Measurements from ENCODE around the gene ITIH1. TPM values are rescaled to one million over a fixed set of nuclear protein-coding genes. Genes with fewer than 3 reads are reported as not detected.
A peak's percentile ranks its signal among the peaks of the same experiment; 100 is the strongest.

The ITIH1 gene
- polyA plus RNA-seq, 1 donor from 2014 or later = not detected

GRCh38 chr3:52830535-52831258 is 53.3 kb downstream of the ITIH1 start, which contains the start of gene ITIH4:
Gene ITIH4, minus strand, starts transcription at chr3:52830672. Its CDS starts 30 bp downstream, at chr3:52830642.
- Mint-ChIP-seq H3K27me3 (no peaks in the 10 kb centered on the region), H3K36me3 (peaks cover 4% of the 10 kb centered on the region), H3K4me3 (no peak within 1 kb of the TSS), H3K27ac (no peak within 1 kb of the TSS), H3K4me1 (no peaks in the 10 kb centered on the region), H3K9me3 (no peaks in the 10 kb centered on the region)

- peaks cover 0 to under 1% (median 0%) of the 10 kb centered on the region in 3 donors for H3K4me1 Mint-ChIP-seq
- H3K27me3 Mint-ChIP-seq = no peaks in the 10 kb centered on the region
- no peak overlapping the region for H3K4me3 Mint-ChIP-seq
- H3K27ac Mint-ChIP-seq = peak overlapping the region in 1 of 3 donors; percentile 76
- H3K9me3 Mint-ChIP-seq = no peaks in the 10 kb centered on the region
- H3K36me3 Mint-ChIP-seq = peaks cover 2% of the 10 kb centered on the region
Observed at GRCh38 chr3:52831500-52832301, 54.3 kb downstream of the ITIH1 start.

GRCh38 chr3:52833202-52833601 is 55.8 kb downstream of the ITIH1 start:
- no peaks in the 10 kb centered on the region for H3K27me3 Mint-ChIP-seq
- H3K36me3 Mint-ChIP-seq = peaks cover 4% of the 10 kb centered on the region
- H3K4me3 Mint-ChIP-seq = no peak overlapping the region
- no peaks in the 10 kb centered on the region for H3K9me3 Mint-ChIP-seq
- peaks cover 0 to 6% (median 4%) of the 10 kb centered on the region in 3 donors for H3K4me1 Mint-ChIP-seq
- H3K27ac Mint-ChIP-seq = no peak overlapping the region

- Mint-ChIP-seq H3K36me3 (peaks cover 6% of the 10 kb centered on the region), H3K4me1 (peaks cover 0 to 6% (median 4%) of the 10 kb centered on the region in 3 donors), H3K27ac (no peak within 1 kb of the TSS), H3K4me3 (no peak within 1 kb of the TSS), H3K9me3 (no peaks in the 10 kb centered on the region), H3K27me3 (no peaks in the 10 kb centered on the region)
Observed at GRCh38 chr3:52834871-52835501, 57.6 kb downstream of the ITIH1 start, which contains the start of gene MUSTN1. Gene MUSTN1, minus strand, starts transcription at chr3:52835019. Its CDS starts 71 bp downstream, at chr3:52834948.

- no peaks in the 10 kb centered on the region for H3K9me3 Mint-ChIP-seq
- H3K4me1 Mint-ChIP-seq = peaks cover 0 to 6% (median 4%) of the 10 kb centered on the region in 3 donors
- H3K27ac Mint-ChIP-seq = no peak overlapping the region
- no peak overlapping the region for H3K4me3 Mint-ChIP-seq
- peaks cover 6% of the 10 kb centered on the region for H3K36me3 Mint-ChIP-seq
- no peaks in the 10 kb centered on the region for H3K27me3 Mint-ChIP-seq
Observed at GRCh38 chr3:52835766-52836470, 58.5 kb downstream of the ITIH1 start.

- H3K4me3 Mint-ChIP-seq = no peak overlapping the region
- H3K4me1 Mint-ChIP-seq = peaks cover 0 to 6% (median 4%) of the 10 kb centered on the region in 3 donors
- H3K36me3 Mint-ChIP-seq = peaks cover 6% of the 10 kb centered on the region
- no peaks in the 10 kb centered on the region for H3K27me3 Mint-ChIP-seq
- H3K9me3 Mint-ChIP-seq = no peaks in the 10 kb centered on the region
- H3K27ac Mint-ChIP-seq = no peak overlapping the region
Observed at GRCh38 chr3:52836471-52836845, 59.1 kb downstream of the ITIH1 start.

GRCh38 chr3:52836986-52837385 is 59.6 kb downstream of the ITIH1 start:
- Mint-ChIP-seq H3K27me3 (no peaks in the 10 kb centered on the region), H3K4me1 (peaks cover 0 to 6% (median 4%) of the 10 kb centered on the region in 3 donors), H3K36me3 (peaks cover 6% of the 10 kb centered on the region), H3K4me3 (no peak overlapping the region), H3K27ac (no peak overlapping the region), H3K9me3 (no peaks in the 10 kb centered on the region)

GRCh38 chr3:52838561-52839267 is 61.3 kb downstream of the ITIH1 start:
- H3K27ac Mint-ChIP-seq = peak overlapping the region in 2 of 3 donors; percentile 32 to 53
- peaks cover 6% of the 10 kb centered on the region for H3K36me3 Mint-ChIP-seq
- no peaks in the 10 kb centered on the region for H3K9me3 Mint-ChIP-seq
- H3K4me3 Mint-ChIP-seq = no peak overlapping the region
- peaks cover 0 to 6% (median 4%) of the 10 kb centered on the region in 3 donors for H3K4me1 Mint-ChIP-seq
- no peaks in the 10 kb centered on the region for H3K27me3 Mint-ChIP-seq

GRCh38 chr3:52839268-52839575 is 61.8 kb downstream of the ITIH1 start:
- no peaks in the 10 kb centered on the region for H3K27me3 Mint-ChIP-seq
- H3K4me1 Mint-ChIP-seq = peaks cover 0 to 6% (median 4%) of the 10 kb centered on the region in 3 donors
- H3K9me3 Mint-ChIP-seq = no peaks in the 10 kb centered on the region
- peak overlapping the region in 1 of 3 donors; percentile 32 for H3K27ac Mint-ChIP-seq
- H3K36me3 Mint-ChIP-seq = peaks cover 6% of the 10 kb centered on the region
- no peak overlapping the region for H3K4me3 Mint-ChIP-seq

GRCh38 chr3:52839892-52840545 is 62.6 kb downstream of the ITIH1 start:
- Mint-ChIP-seq H3K36me3 (peaks cover 6% of the 10 kb centered on the region), H3K4me1 (peaks cover 0 to 6% (median 4%) of the 10 kb centered on the region in 3 donors), H3K9me3 (no peaks in the 10 kb centered on the region), H3K27ac (peak overlapping the region in 1 of 3 donors; percentile 73), H3K27me3 (no peaks in the 10 kb centered on the region), H3K4me3 (no peak overlapping the region)

GRCh38 chr3:52841211-52841980 is 64.0 kb downstream of the ITIH1 start:
- peaks cover 0 to 6% (median 4%) of the 10 kb centered on the region in 3 donors for H3K4me1 Mint-ChIP-seq
- peaks cover 4% of the 10 kb centered on the region for H3K36me3 Mint-ChIP-seq
- H3K4me3 Mint-ChIP-seq = no peak overlapping the region
- H3K9me3 Mint-ChIP-seq = no peaks in the 10 kb centered on the region
- no peak overlapping the region for H3K27ac Mint-ChIP-seq
- no peaks in the 10 kb centered on the region for H3K27me3 Mint-ChIP-seq
